NCI-H82 treated with DMSO at 0.1 percent for 48 hours (cell line): ENCODE results near the gene SSBP4.
A peak's percentile ranks its signal among the peaks of the same experiment; 100 is the strongest.

Source experiments
- DNase-seq: peaks from one replicate; lab custom pipeline; 2025; ENCODE audit not compliant: unreplicated experiment; lab: John Stamatoyannopoulos, UW

Gene SSBP4

DNA sequence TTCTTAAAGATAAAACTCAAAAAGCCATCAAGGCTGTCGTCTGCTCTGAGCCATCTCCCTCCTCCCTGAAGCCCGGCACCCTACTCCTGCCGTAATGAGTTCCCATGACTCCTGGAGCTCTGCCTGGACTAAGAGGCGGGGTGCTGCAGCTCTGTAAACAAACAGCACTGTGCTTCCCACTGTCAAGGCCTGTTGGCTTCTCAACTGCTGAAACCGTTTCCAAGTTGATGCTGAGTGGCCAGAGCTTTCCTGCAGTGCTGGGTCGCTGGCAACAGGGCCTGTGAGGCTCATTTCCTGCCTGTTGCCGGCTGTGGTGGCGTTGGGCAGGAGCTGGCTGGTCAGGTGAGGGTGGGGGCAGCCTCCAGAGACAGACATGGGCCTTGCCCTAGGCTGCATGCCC, 45.4 kb downstream of the SSBP4 start:
- DNase-seq = no peak

- no peak for DNase-seq
Observed at GRCh38 chr19:18465214-18465963, 46.2 kb downstream of the SSBP4 start.

- no peak for DNase-seq
Observed at GRCh38 chr19:18465964-18466339, 46.8 kb downstream of the SSBP4 start.

GRCh38 chr19:18466354-18466753, 47.2 kb downstream of the SSBP4 start:
- DNase-seq = no peak

- no peak for DNase-seq
Observed at GRCh38 chr19:18467978-18468377, 48.8 kb downstream of the SSBP4 start.

- no peak for DNase-seq
Observed at GRCh38 chr19:18468517-18468916, 49.3 kb downstream of the SSBP4 start.

GRCh38 chr19:18469069-18469846, 50.1 kb downstream of the SSBP4 start:
- DNase-seq = peak; percentile 59

DNA sequence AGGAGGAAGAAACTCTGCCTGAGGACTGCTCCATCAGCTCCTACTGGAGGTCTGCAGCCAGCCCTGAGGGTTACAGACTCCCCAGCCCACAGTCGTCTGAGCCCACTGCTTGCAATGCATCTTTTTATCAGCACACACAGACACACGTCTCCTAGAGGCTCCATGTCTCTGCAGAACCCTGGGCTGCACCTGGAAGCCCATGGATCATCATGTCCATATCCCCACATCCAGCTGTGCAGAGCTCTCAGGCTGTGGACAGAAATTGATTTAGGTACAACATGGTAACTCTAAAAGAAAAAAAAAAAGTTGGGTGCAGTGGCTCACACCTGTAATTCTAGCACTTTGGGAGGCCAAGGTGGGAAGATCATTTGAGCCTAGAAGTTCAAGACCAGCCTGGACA, 51.6 kb downstream of the SSBP4 start:
- DNase-seq = no peak

GRCh38 chr19:18473003-18473705, 54.0 kb downstream of the SSBP4 start:
- DNase-seq = no peak

DNA sequence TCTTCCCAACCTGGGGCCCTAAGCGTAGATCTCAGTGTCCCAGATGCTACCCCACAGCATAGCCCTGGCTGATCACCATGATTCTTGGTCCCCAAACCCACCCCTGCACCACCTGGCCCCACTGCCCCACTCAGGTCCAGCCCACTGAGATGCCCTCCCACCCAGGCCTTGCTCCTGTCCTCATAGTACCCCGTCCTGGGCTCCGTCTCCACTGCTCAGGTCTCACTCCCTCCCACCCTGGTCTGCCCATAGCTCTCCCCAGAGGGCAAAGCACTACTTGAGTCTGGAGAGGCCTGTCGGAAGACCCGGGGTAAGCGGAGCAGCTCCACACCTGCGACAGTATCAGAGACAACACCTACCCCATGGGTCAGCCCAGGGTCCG, 54.5 kb downstream of the SSBP4 start:
- no peak for DNase-seq

DNA sequence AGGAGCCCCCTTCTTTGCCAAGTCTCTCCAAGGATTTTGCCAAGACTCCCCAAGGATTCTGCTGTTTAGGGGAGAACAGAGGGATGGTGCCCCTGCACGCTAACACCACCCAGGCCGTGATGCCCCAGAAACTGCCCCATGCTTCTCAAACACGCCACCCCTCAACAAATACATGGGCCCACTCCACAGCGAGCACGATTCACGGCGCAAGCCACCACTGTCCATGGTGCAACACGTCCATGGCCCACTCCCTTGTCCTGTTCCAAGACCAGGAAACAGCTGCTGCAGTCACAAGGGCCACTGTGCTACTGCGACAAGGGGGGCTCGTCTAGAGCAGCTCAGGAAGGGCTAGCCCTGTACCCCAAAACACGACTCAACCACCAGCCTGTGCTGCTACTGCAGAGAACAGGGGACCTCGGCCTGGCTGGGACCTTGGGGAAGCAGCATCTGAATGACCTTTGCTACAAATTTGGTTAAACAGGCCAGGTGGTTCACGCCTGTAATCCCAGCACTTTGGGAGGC, 55.2 kb downstream of the SSBP4 start:
- DNase-seq = no peak

DNA sequence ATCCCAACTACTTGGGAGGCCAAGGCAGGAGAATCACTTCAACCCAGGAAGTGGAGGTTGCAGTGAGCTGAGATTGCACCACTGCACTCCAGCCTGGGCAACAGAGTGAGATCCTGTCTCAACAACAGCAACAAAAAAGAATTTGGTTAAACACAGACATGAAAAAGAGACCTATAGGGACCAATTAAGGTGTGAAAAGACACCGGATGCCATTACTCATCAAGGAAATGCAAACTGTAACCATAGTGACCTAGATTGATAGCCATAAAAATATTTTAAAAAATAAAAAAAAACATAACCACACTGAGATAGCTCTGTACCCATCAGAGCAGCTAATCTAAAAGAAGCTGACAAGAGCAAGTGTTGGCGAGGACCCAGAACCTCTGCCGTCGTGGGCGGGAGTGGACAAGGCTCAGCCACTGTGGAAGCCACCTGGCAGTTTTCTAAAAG, 55.8 kb downstream of the SSBP4 start:
- DNase-seq = no peak

DNA sequence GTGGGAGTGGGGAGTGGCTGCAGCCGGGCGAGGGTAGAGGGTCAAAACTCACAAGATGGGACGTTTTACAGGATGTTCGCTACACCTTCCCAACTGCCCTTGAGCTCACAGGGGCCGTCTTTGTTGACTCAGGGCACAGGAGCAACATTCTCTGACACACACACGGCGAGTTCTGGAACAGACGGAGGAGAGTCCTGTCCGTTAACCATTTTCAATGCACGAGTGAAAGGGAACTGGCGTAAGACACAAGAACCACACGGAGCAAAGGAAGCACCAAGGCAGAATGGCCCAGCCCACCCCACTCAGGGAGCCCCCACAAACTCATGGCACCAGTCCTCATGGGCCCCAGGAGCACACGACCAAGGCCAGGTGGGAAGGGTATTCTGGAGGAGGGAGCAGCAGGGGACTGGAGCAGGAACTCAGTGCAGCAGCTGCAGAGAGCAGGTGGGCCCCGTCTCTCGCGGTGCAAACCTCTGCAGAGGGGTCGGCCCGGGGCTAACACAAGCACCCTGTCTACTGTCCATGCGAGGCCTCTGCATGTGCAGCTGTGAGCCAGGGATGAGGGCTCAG, 56.6 kb downstream of the SSBP4 start:
- no peak for DNase-seq

DNA sequence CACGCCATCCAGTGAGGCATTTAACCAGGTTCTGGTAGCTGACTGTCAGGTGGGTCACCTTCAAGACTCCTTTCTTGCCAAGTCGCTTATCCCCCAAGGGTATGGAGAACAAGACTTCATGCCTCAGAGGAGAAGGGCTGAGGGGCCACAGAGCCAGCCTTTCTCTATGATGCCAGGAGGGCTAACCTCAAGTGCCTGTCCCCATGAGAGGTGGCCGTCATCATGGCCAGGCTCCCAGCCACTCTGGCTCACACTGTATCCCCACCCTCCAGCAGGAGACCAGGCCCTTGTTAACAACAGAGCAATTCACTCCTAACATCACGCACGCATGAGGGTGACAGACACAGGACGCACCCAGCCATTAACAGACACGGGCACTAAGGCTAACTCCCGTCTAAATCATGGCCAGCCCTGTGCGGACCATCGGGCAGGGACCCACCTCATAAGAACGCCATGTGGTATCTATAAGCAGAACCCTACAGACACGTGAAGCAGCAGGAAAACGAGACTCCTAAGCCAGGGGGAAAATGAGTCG, 57.4 kb downstream of the SSBP4 start:
- no peak for DNase-seq

DNA sequence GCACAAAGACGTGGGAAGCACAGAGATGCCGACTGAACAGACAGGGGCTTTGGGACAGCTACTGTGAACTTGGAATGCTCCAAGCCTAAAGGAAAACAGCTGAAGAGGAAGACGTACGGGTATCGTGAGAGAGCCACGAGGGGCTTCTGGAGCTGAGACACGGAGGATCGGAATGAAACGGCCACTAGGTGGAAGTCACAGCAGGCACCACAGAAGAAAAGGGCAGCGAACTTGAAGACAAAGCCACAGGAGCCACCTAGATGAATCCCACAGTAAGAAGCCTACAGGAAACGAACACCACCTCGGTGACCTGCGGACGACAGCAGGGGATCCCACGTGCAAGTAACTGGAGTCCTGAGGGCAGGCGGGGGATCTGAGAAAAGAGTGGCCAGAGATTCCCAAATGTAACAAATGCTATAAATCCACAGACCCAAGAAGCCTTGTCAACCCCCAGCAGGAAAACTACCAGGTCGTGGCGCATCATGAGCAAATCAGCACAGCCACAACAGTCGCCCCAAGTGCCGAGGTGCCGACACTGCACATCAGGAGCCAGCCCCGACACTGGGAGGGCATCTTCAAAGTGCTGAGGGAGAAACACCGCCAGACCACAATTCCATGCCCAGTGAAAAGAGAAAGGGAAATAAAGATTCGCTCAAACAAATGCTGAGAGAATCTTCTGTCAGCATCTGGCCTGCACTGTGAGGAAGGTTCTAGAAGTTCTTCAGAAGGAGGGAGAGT, 58.0 kb downstream of the SSBP4 start:
- no peak for DNase-seq

- no peak for DNase-seq
Observed at GRCh38 chr19:18477974-18478373, 58.8 kb downstream of the SSBP4 start.

- no peak for DNase-seq
Observed at GRCh38 chr19:18478545-18479311, 59.5 kb downstream of the SSBP4 start.

- peak; percentile 29 for DNase-seq
Observed at GRCh38 chr19:18480006-18480691, 61.0 kb downstream of the SSBP4 start.
